ENCODE data around the gene DKK3. TPM values are rescaled to one million over a fixed set of nuclear protein-coding genes. Genes with fewer than 3 reads are reported as not detected.

Gene DKK3
- total RNA-seq, 3 donors from 2014 or later (not counting 1 experiment from before 2014, with no cell fraction given) = 0.16 to 0.70 TPM; not detected in 1

GRCh38 chr11:12053606-12054361 is 45.4 kb upstream of the DKK3 start:
- 67% methylated on average over 4 of the region's 4 CpGs for WGBS (ENCODE audit: insufficient coverage)
- no peak for DNase-seq
- Mint-ChIP-seq H3K4me1 (peaks cover 17 to 24% of the 10 kb centered on the region in 2 donors), H3K27ac (no peak overlapping the region), H3K9me3 (no peaks in the 10 kb centered on the region), H3K27me3 (ENCODE audit: low read depth in 2 of 2) (no peaks in the 10 kb centered on the region), H3K4me3 (no peak overlapping the region), H3K36me3 (no peaks in the 10 kb centered on the region)
- Histone ChIP-seq H3K36me3 (ENCODE audit: control insufficient read depth, insufficient read depth, low read length) (no peaks in the 10 kb centered on the region), H3K27me3 (ENCODE audit: control insufficient read depth, insufficient read depth, low read length) (no peaks in the 10 kb centered on the region), H3K9me3 (ENCODE audit: control insufficient read depth, insufficient read depth, low read length) (no peaks in the 10 kb centered on the region), H3K27ac (ENCODE audit: low read length) (no peak overlapping the region), H3K4me3 (ENCODE audit: low read length) (no peak overlapping the region), H3K4me1 (ENCODE audit: control insufficient read depth, insufficient read depth, low read length) (peaks cover 10% of the 10 kb centered on the region)
- intact Hi-C loops (cut with micrococcal nuclease) = no loop called here
- no peak for TF ChIP-seq CTCF (IDR thresholded peaks at IDR 0.05)
- no peak for ATAC-seq

GRCh38 chr11:12052676-12053605 is 44.5 kb upstream of the DKK3 start:
- intact Hi-C loops (cut with micrococcal nuclease) = no loop called here
- H3K4me1 Mint-ChIP-seq = peaks cover 17 to 24% of the 10 kb centered on the region in 2 donors
- H3K27ac Mint-ChIP-seq = peak overlapping the region in 1 of 2 donors; percentile 24
- no peak overlapping the region for H3K4me3 Mint-ChIP-seq
- H3K9me3 Mint-ChIP-seq = no peaks in the 10 kb centered on the region
- ATAC-seq (no peak), DNase-seq (peak in 1 of 2 donors; percentile 38)
- H3K4me1 ChIP-seq (ENCODE audit: control insufficient read depth, insufficient read depth, low read length) = peaks cover 10% of the 10 kb centered on the region
- H3K4me3 ChIP-seq (ENCODE audit: low read length) = no peak overlapping the region
- H3K36me3 Mint-ChIP-seq = no peaks in the 10 kb centered on the region
- H3K36me3 ChIP-seq (ENCODE audit: control insufficient read depth, insufficient read depth, low read length) = no peaks in the 10 kb centered on the region
- TF ChIP-seq CTCF (IDR thresholded peaks at IDR 0.05) = no peak
- no peak overlapping the region for H3K27ac ChIP-seq (ENCODE audit: low read length)
- no peaks in the 10 kb centered on the region for H3K27me3 Mint-ChIP-seq (ENCODE audit: low read depth in 2 of 2)
- WGBS (ENCODE audit: insufficient coverage) = 93% methylated on average over 14 of the region's 15 CpGs
- H3K9me3 ChIP-seq (ENCODE audit: control insufficient read depth, insufficient read depth, low read length) = no peaks in the 10 kb centered on the region
- H3K27me3 ChIP-seq (ENCODE audit: control insufficient read depth, insufficient read depth, low read length) = no peaks in the 10 kb centered on the region

GRCh38 chr11:12051287-12051662 is 42.8 kb upstream of the DKK3 start:
- Mint-ChIP-seq H3K27me3 (ENCODE audit: low read depth in 2 of 2) (peaks cover 8% of the 10 kb centered on the region in 2 donors), H3K9me3 (no peaks in the 10 kb centered on the region), H3K36me3 (no peaks in the 10 kb centered on the region), H3K4me3 (no peak overlapping the region), H3K27ac (no peak overlapping the region), H3K4me1 (peaks cover 16 to 25% of the 10 kb centered on the region in 2 donors)
- no peak overlapping the region for H3K27ac ChIP-seq (ENCODE audit: low read length)
- 91% methylated on average over 6 of the region's 6 CpGs for WGBS (ENCODE audit: insufficient coverage)
- TF ChIP-seq CTCF (IDR thresholded peaks at IDR 0.05) = no peak
- no peaks in the 10 kb centered on the region for H3K9me3 ChIP-seq (ENCODE audit: control insufficient read depth, insufficient read depth, low read length)
- no peaks in the 10 kb centered on the region for H3K36me3 ChIP-seq (ENCODE audit: control insufficient read depth, insufficient read depth, low read length)
- intact Hi-C loops (cut with micrococcal nuclease) = no loop called here
- DNase-seq (no peak), ATAC-seq (no peak)
- H3K27me3 ChIP-seq (ENCODE audit: control insufficient read depth, insufficient read depth, low read length) = no peaks in the 10 kb centered on the region
- no peak overlapping the region for H3K4me3 ChIP-seq (ENCODE audit: low read length)
- peaks cover 19% of the 10 kb centered on the region for H3K4me1 ChIP-seq (ENCODE audit: control insufficient read depth, insufficient read depth, low read length)
